Measurements from ENCODE around the gene PIK3CG. TPM values are rescaled to one million over a fixed set of nuclear protein-coding genes. Genes with fewer than 3 reads are reported as not detected.
A peak's percentile ranks its signal among the peaks of the same experiment; 100 is the strongest.

The PIK3CG gene
- total and polyA plus RNA-seq, 10 of the 15 experiments (the other 5 are each of a cell fraction or from before 2014, with no cell fraction given) = 0.79 to 7.6 (median 5.2) TPM

DNA sequence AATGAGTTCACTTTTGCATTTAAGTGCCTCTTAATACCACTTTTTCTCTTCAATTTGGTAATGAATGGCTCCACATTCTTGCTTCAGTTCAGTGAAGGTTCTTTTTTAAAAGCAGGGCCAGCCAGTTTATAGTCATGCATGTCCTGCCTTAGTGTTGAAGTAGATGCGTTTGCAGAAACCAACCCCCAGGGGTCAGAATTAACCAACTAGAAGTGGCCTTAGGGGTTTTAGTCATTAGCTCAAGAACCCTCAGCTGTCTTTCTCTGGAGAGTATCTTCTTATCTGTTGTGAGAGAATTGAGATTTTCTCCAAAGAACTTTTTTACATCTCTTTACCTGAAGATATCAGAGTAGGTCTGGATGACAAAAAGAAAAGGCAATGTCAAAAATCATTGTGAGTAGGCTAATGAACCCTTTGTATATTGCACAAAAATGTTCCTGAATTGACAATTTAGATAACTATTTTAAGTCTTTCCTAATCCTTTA, 82.2 kb downstream of the PIK3CG start:
- WGBS (ENCODE audit: insufficient coverage, insufficient replicate concordance, low lambda C conversion rate, missing lambda C conversion rate) = 5% methylated on average over 1 of the region's 1 CpG
- SMC1A ChIA-PET (ENCODE audit: uncharacterized antibody, unreplicated experiment) = interaction anchor here (1.5 to 6.0 kb wide), 5 partner anchors 9 to 221 kb away, joined by 4 to 49 read pairs (median 5); partner anchors contain the start of gene HBP1
- in situ Hi-C loops (cut with MboI) = no loop called here
- ATAC-seq (peak; percentile 87), DNase-seq (ENCODE audit: low read depth, low spot score) (no peak), FAIRE-seq (no peak)
- peaks cover 0 to 6% of the 10 kb centered on the region in 2 experiments; a peak in 2 of 4 replicates for H3K27me3 ChIP-seq (replicated peaks in 1 of 2; ENCODE audit: control insufficient read depth in 2 of 2, insufficient read depth in 2 of 2, low read length in 1 of 2)
- POLR2A ChIA-PET = no interaction called here
- H4K20me1 ChIP-seq (ENCODE audit: control insufficient read depth, insufficient read depth) = no peaks in the 10 kb centered on the region
- no peak overlapping the region for H3K4me2 ChIP-seq (ENCODE audit: control insufficient read depth, insufficient read depth)
- intact Hi-C loops (cut with micrococcal nuclease; ENCODE audit: unreplicated experiment) = loop anchor here (1.0 to 10.0 kb wide), 3 partner anchors 154 to 778 kb away; no protein-coding TSS in a partner anchor
- no peaks in the 10 kb centered on the region for H3K36me3 ChIP-seq (ENCODE audit: control insufficient read depth in 2 of 2, insufficient read depth in 2 of 2, low read length in 1 of 2)
- BruUV-seq (replicated peaks) = no TSS peak
- TF ChIP-seq, protein P1, sequence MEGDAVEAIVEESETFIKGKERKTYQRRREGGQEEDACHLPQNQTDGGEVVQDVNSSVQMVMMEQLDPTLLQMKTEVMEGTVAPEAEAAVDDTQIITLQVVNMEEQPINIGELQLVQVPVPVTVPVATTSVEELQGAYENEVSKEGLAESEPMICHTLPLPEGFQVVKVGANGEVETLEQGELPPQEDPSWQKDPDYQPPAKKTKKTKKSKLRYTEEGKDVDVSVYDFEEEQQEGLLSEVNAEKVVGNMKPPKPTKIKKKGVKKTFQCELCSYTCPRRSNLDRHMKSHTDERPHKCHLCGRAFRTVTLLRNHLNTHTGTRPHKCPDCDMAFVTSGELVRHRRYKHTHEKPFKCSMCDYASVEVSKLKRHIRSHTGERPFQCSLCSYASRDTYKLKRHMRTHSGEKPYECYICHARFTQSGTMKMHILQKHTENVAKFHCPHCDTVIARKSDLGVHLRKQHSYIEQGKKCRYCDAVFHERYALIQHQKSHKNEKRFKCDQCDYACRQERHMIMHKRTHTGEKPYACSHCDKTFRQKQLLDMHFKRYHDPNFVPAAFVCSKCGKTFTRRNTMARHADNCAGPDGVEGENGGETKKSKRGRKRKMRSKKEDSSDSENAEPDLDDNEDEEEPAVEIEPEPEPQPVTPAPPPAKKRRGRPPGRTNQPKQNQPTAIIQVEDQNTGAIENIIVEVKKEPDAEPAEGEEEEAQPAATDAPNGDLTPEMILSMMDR (IDR thresholded peaks at IDR 0.05 in 2 of 3, conservative IDR thresholded peaks at IDR 0.05 in 1 of 3; ENCODE audit: control insufficient read depth in 2 of 3, extremely low read depth in 1 of 3, insufficient read depth in 1 of 3, low read depth in 3 of 3, low read length in 3 of 3) = peak; percentile 53 to 55 (median 53); a peak in 5 of 6 replicates
- TF ChIP-seq RAD21 (IDR thresholded peaks at IDR 0.05; ENCODE audit: insufficient read depth, low read depth, low read length) = peak; percentile 78
- no peak for TF ChIP-seq KLF5 (IDR thresholded peaks at IDR 0.05; ENCODE audit: partially characterized antibody)
- TF ChIP-seq SMC3 (IDR thresholded peaks at IDR 0.05; ENCODE audit: borderline replicate concordance, low read length) = peak; percentile 76
- TF ChIP-seq EZH2 (IDR thresholded peaks at IDR 0.05; ENCODE audit: borderline replicate concordance, control insufficient read depth, low read depth, low read length) = no peak
- 0 out of 2 replicates have a peak, but pooled peaks have one; percentile 27 for TF ChIP-seq YY1 (IDR thresholded peaks at IDR 0.05; ENCODE audit: low read depth, low read length)
- no peaks in the 10 kb centered on the region for H3K79me2 ChIP-seq (ENCODE audit: control insufficient read depth, insufficient read depth, low read length)
- RAD21 ChIA-PET (ENCODE audit: unreplicated experiment) = interaction anchor here (0.7 to 5.2 kb wide), 6 partner anchors 118 to 221 kb away, joined by 3 to 45 read pairs (median 6); partner anchors contain the start of gene HBP1
- H2AFZ ChIP-seq (ENCODE audit: control insufficient read depth, low read depth, low read length) = no peak overlapping the region
- no peak overlapping the region for H3K9ac ChIP-seq (ENCODE audit: control insufficient read depth, insufficient read depth, low read length)
- no peak overlapping the region for H3K4me3 ChIP-seq
- H3K4me1 ChIP-seq (ENCODE audit: control insufficient read depth, insufficient read depth, low read length) = no peaks in the 10 kb centered on the region
- no peak overlapping the region for H3K27ac ChIP-seq (ENCODE audit: control insufficient read depth, insufficient read depth)
- no peaks in the 10 kb centered on the region for H3K9me3 ChIP-seq (replicated peaks; ENCODE audit: control insufficient read depth, insufficient read depth, low read length)
- CTCF ChIA-PET = interaction anchor here (0.7 to 7.4 kb wide), 13 partner anchors 8 to 799 kb away, joined by 3 to 77 read pairs (median 4); no protein-coding TSS in a partner anchor
